ENCODE data around the gene PZP.

Gene PZP

DNA sequence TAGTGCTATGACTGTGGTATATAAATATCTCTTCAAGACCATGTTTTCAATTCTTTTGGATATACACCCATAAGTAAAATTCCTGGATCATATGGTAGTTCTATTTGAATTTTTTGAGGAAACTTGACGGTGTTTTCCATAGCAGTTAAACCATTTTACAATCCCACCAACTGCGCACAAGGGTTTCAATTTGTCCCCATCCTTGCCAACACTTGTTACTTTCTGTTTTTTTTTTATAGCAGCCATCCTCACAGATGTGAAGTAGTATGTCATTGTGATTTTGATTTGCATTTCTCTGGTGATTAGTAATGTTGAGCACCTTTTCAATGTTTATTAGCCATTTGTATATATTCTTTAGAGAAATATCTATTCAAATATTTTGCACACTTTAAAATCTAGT lies 78.0 kb downstream of the PZP start:
- no peak overlapping the region for H3K4me3 ChIP-seq (ENCODE audit: control insufficient read depth in 1 of 7, extremely low read depth in 1 of 7, insufficient read depth in 4 of 7, low read depth in 2 of 7, low read length in 6 of 7)
- no peak for DNase-seq
- no CpG with 5 or more reads among the region's 2 CpGs for WGBS (ENCODE audit: insufficient coverage)
- CTCF ChIA-PET, result no interaction called here
- POLR2A ChIA-PET, result no interaction called here
- H3K9me3 ChIP-seq (ENCODE audit: control extremely low read depth in 1 of 5, control insufficient read depth in 4 of 5, insufficient read depth in 2 of 5, low read depth in 1 of 5, low read length in 4 of 5), result peaks cover 0 to 6% (median 2%) of the 10 kb centered on the region in 5 experiments
- H3K4me1 ChIP-seq (ENCODE audit: control extremely low read depth in 1 of 4, control insufficient read depth in 4 of 4, insufficient read depth in 4 of 4, low read length in 3 of 4), result no peaks in the 10 kb centered on the region
- H3K27ac ChIP-seq (ENCODE audit: insufficient read depth in 1 of 2, low read depth in 1 of 2, low read length in 2 of 2, poor library complexity in 1 of 2, severe bottlenecking in 2 of 2), result no peak overlapping the region
- peaks cover 0 to 7% (median 3%) of the 10 kb centered on the region in 4 experiments for H3K36me3 ChIP-seq (ENCODE audit: control insufficient read depth in 4 of 4, insufficient read depth in 4 of 4, low read length in 3 of 4)
- H3K27me3 ChIP-seq (replicated peaks in 2 of 5; ENCODE audit: control insufficient read depth in 4 of 5, insufficient read depth in 5 of 5, low read length in 4 of 5), result no peaks in the 10 kb centered on the region

- no peaks in the 10 kb centered on the region for H3K27me3 ChIP-seq (replicated peaks in 2 of 5; ENCODE audit: control insufficient read depth in 4 of 5, insufficient read depth in 5 of 5, low read length in 4 of 5)
- DNase-seq, result no peak
- peaks cover 0 to 7% (median 3%) of the 10 kb centered on the region in 4 experiments for H3K36me3 ChIP-seq (ENCODE audit: control insufficient read depth in 4 of 4, insufficient read depth in 4 of 4, low read length in 3 of 4)
- H3K27ac ChIP-seq (ENCODE audit: insufficient read depth in 1 of 2, low read depth in 1 of 2, low read length in 2 of 2, poor library complexity in 1 of 2, severe bottlenecking in 2 of 2), result no peak overlapping the region
- no peaks in the 10 kb centered on the region for H3K4me1 ChIP-seq (ENCODE audit: control extremely low read depth in 1 of 4, control insufficient read depth in 4 of 4, insufficient read depth in 4 of 4, low read length in 3 of 4)
- ChIA-PET CTCF (no interaction called here), POLR2A (no interaction called here)
- peaks cover 0 to 6% (median 2%) of the 10 kb centered on the region in 5 experiments for H3K9me3 ChIP-seq (ENCODE audit: control extremely low read depth in 1 of 5, control insufficient read depth in 4 of 5, insufficient read depth in 2 of 5, low read depth in 1 of 5, low read length in 4 of 5)
- 99% methylated on average over 35 of the region's 36 CpGs for WGBS (ENCODE audit: insufficient coverage)
- no peak overlapping the region for H3K4me3 ChIP-seq (ENCODE audit: control insufficient read depth in 1 of 7, extremely low read depth in 1 of 7, insufficient read depth in 4 of 7, low read depth in 2 of 7, low read length in 6 of 7)
These were observed 80.1 kb downstream of the PZP start for GRCh38 chr12:9127936-9128663.

DNA sequence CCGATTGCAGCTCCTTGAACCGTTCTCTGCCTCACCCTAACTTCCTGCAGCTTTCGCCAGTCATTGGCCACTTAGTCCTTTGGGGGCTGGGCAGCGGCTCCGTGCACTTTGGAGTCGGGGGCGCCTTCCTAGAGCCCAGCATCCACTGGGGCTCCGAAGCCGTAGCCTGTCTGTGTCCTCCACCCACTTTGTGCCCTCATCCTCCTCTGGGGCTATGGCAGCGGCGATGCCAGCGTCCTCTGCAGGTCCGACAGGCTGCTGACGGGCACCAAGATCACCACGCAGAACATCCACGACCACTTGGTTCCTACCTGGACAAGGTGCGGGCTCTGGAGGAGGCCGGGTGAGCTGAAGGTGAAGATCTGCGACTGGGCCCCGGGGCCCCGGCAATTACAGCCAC lies 80.7 kb downstream of the PZP start:
- no peak for DNase-seq
- over 99% methylated on average over 13 of the region's 21 CpGs for WGBS (ENCODE audit: insufficient coverage)
- Histone ChIP-seq H3K4me3 (ENCODE audit: control insufficient read depth in 1 of 7, extremely low read depth in 1 of 7, insufficient read depth in 4 of 7, low read depth in 2 of 7, low read length in 6 of 7) (no peak overlapping the region), H3K36me3 (ENCODE audit: control insufficient read depth in 4 of 4, insufficient read depth in 4 of 4, low read length in 3 of 4) (peaks cover 0 to 7% (median 3%) of the 10 kb centered on the region in 4 experiments), H3K27ac (ENCODE audit: insufficient read depth in 1 of 2, low read depth in 1 of 2, low read length in 2 of 2, poor library complexity in 1 of 2, severe bottlenecking in 2 of 2) (no peak overlapping the region), H3K27me3 (replicated peaks in 2 of 5; ENCODE audit: control insufficient read depth in 4 of 5, insufficient read depth in 5 of 5, low read length in 4 of 5) (no peaks in the 10 kb centered on the region), H3K4me1 (ENCODE audit: control extremely low read depth in 1 of 4, control insufficient read depth in 4 of 4, insufficient read depth in 4 of 4, low read length in 3 of 4) (no peaks in the 10 kb centered on the region), H3K9me3 (ENCODE audit: control extremely low read depth in 1 of 5, control insufficient read depth in 4 of 5, insufficient read depth in 2 of 5, low read depth in 1 of 5, low read length in 4 of 5) (peaks cover 0 to 6% (median 2%) of the 10 kb centered on the region in 5 experiments)
- CTCF ChIA-PET, result no interaction called here
- POLR2A ChIA-PET, result no interaction called here

DNA sequence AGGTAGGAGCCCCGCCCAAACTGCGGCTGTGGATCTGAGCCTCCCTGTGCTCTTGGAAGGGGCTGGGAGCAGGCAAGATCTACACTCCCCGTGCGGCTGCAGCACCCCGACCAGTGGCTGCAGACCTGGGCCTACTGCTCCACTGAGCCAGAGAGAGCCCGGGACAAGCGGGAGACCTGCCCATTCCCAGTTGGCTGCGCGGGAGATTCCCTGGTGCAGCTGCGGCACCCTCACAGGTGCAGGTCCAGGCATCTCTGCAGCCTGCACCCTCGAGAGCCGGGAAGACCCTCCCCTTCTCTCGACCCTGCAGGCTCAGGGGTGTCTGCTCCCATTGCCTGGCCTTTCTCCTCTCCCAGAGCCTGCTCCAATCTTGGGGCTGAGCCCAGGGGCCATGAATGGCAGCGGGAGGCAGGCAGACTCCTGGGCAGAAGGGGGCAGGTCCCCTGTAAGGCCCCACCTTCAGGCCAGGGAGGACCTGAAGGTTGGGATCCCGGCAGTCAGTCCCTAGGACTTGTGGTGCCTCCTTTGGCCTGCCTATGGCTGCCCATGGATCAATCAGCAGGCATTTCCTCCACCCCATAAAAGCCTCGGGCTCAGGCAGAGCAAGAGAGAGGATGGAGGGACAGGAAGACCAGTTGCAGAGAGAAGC lies 83.7 kb downstream of the PZP start:
- CTCF ChIA-PET, result no interaction called here
- no peaks in the 10 kb centered on the region for H3K27me3 ChIP-seq (replicated peaks in 2 of 5; ENCODE audit: control insufficient read depth in 4 of 5, insufficient read depth in 5 of 5, low read length in 4 of 5)
- no peak overlapping the region for H3K27ac ChIP-seq (ENCODE audit: insufficient read depth in 1 of 2, low read depth in 1 of 2, low read length in 2 of 2, poor library complexity in 1 of 2, severe bottlenecking in 2 of 2)
- POLR2A ChIA-PET, result no interaction called here
- peaks cover 0 to 7% (median 1%) of the 10 kb centered on the region in 4 experiments for H3K36me3 ChIP-seq (ENCODE audit: control insufficient read depth in 4 of 4, insufficient read depth in 4 of 4, low read length in 3 of 4)
- peaks cover 0 to 6% (median 2%) of the 10 kb centered on the region in 5 experiments for H3K9me3 ChIP-seq (ENCODE audit: control extremely low read depth in 1 of 5, control insufficient read depth in 4 of 5, insufficient read depth in 2 of 5, low read depth in 1 of 5, low read length in 4 of 5)
- 94% methylated on average over 15 of the region's 16 CpGs for WGBS (ENCODE audit: insufficient coverage)
- H3K4me1 ChIP-seq (ENCODE audit: control extremely low read depth in 1 of 4, control insufficient read depth in 4 of 4, insufficient read depth in 4 of 4, low read length in 3 of 4), result peaks cover 0 to 2% (median 0%) of the 10 kb centered on the region in 4 experiments
- H3K4me3 ChIP-seq (ENCODE audit: control insufficient read depth in 1 of 7, extremely low read depth in 1 of 7, insufficient read depth in 4 of 7, low read depth in 2 of 7, low read length in 6 of 7), result no peak overlapping the region
- no peak for DNase-seq

GRCh38 chr12:9123781-9124382 lies 84.3 kb downstream of the PZP start:
- CTCF ChIA-PET, result no interaction called here
- Histone ChIP-seq H3K4me3 (ENCODE audit: control insufficient read depth in 1 of 7, extremely low read depth in 1 of 7, insufficient read depth in 4 of 7, low read depth in 2 of 7, low read length in 6 of 7) (no peak overlapping the region), H3K27me3 (replicated peaks in 2 of 5; ENCODE audit: control insufficient read depth in 4 of 5, insufficient read depth in 5 of 5, low read length in 4 of 5) (no peaks in the 10 kb centered on the region), H3K9me3 (ENCODE audit: control extremely low read depth in 1 of 5, control insufficient read depth in 4 of 5, insufficient read depth in 2 of 5, low read depth in 1 of 5, low read length in 4 of 5) (peaks cover 0 to 6% (median 2%) of the 10 kb centered on the region in 5 experiments), H3K4me1 (ENCODE audit: control extremely low read depth in 1 of 4, control insufficient read depth in 4 of 4, insufficient read depth in 4 of 4, low read length in 3 of 4) (peaks cover under 1 to 8% (median 3%) of the 10 kb centered on the region in 4 experiments), H3K36me3 (ENCODE audit: control insufficient read depth in 4 of 4, insufficient read depth in 4 of 4, low read length in 3 of 4) (peaks cover 0 to 7% (median 1%) of the 10 kb centered on the region in 4 experiments), H3K27ac (ENCODE audit: insufficient read depth in 1 of 2, low read depth in 1 of 2, low read length in 2 of 2, poor library complexity in 1 of 2, severe bottlenecking in 2 of 2) (no peak overlapping the region)
- DNase-seq, result no peak
- WGBS (ENCODE audit: insufficient coverage), result 96% methylated on average over 12 of the region's 14 CpGs
- POLR2A ChIA-PET, result no interaction called here

GRCh38 chr12:9122091-9122609 lies 86.0 kb downstream of the PZP start:
- H3K27me3 ChIP-seq (replicated peaks in 2 of 5; ENCODE audit: control insufficient read depth in 4 of 5, insufficient read depth in 5 of 5, low read length in 4 of 5), result no peaks in the 10 kb centered on the region
- no peak overlapping the region for H3K27ac ChIP-seq (ENCODE audit: insufficient read depth in 1 of 2, low read depth in 1 of 2, low read length in 2 of 2, poor library complexity in 1 of 2, severe bottlenecking in 2 of 2)
- peaks cover 9 to 22% (median 14%) of the 10 kb centered on the region in 4 experiments for H3K4me1 ChIP-seq (ENCODE audit: control extremely low read depth in 1 of 4, control insufficient read depth in 4 of 4, insufficient read depth in 4 of 4, low read length in 3 of 4)
- CTCF ChIA-PET, result no interaction called here
- H3K4me3 ChIP-seq (ENCODE audit: control insufficient read depth in 1 of 7, extremely low read depth in 1 of 7, insufficient read depth in 4 of 7, low read depth in 2 of 7, low read length in 6 of 7), result no peak overlapping the region
- POLR2A ChIA-PET, result no interaction called here
- 100% methylated on average over 1 of the region's 3 CpGs for WGBS (ENCODE audit: insufficient coverage)
- H3K36me3 ChIP-seq (ENCODE audit: control insufficient read depth in 4 of 4, insufficient read depth in 4 of 4, low read length in 3 of 4), result no peaks in the 10 kb centered on the region
- no peak for DNase-seq
- H3K9me3 ChIP-seq (ENCODE audit: control extremely low read depth in 1 of 5, control insufficient read depth in 4 of 5, insufficient read depth in 2 of 5, low read depth in 1 of 5, low read length in 4 of 5), result no peaks in the 10 kb centered on the region
